Tibial artery (tissue), 4 donors: ENCODE measurements around the gene SH3RF3.

ENCODE experiments used
- DNase-seq, 2 donors: peaks; one replicate each; pipeline ENCODE4 v3.0.0-alpha.2; 2019
- H3K27ac ChIP-seq, 2 donors: fragments of 200-600 bp; sonication (generic) in 1 of 2; 1 replicate in 1 of 2; 2 replicates in 1 of 2; pipeline ENCODE4 v1.5.1; 2018 to 2019; ENCODE audit warnings: mild to moderate bottlenecking in 1 of 2
- H3K27me3 ChIP-seq, 2 donors: fragments of 200-600 bp; sonication (generic) in 1 of 2; one replicate each; pipeline versions ENCODE4 v1.5.1 to v1.6.0; 2016 to 2019
- H3K36me3 ChIP-seq, 3 donors: fragments of 200-600 bp; sonication (generic) in 2 of 3; one replicate each; pipeline ENCODE4 v1.5.1; 2016 to 2019; ENCODE audit warnings: mild to moderate bottlenecking in 2 of 3
- H3K4me1 ChIP-seq, 4 donors: fragments of 200-600 bp; sonication (generic) in 2 of 4; 1 replicate in 3 of 4; 2 replicates in 1 of 4; pipeline ENCODE4 v1.5.1; 2016 to 2019
- H3K4me3 ChIP-seq, 2 donors: fragments of 200-600 bp; sonication (generic) in 1 of 2; 1 replicate in 1 of 2; 2 replicates in 1 of 2; pipeline ENCODE4 v1.5.1; 2018 to 2019; ENCODE audit warnings: mild to moderate bottlenecking in 2 of 2
- H3K9me3 ChIP-seq, 3 donors: fragments of 200-600 bp; sonication (generic) in 1 of 3; one replicate each; pipeline ENCODE4 v1.5.1; 2016 to 2019
- CTCF ChIP-seq, 2 experiments: fragments of 200-600 bp in 1 of 2; fragments of 450-650 bp in 1 of 2; IDR thresholded peaks; one replicate each; pipeline ENCODE4 v1.5.1; 2017 to 2019; ENCODE audit warnings: antibody characterized with exemption in 2 of 2, mild to moderate bottlenecking in 1 of 2, moderate library complexity in 1 of 2
- intact Hi-C: fragments of 100-400 bp; cut with DNase I; formaldehyde crosslinking; loops from one replicate; pipeline ENCODE4 v1.15.0; 2023; ENCODE audit warnings: low total_unique reads

Gene SH3RF3

GRCh38 chr2:109455731-109456691, 327.0 kb downstream of the SH3RF3 start:
- H3K27me3 ChIP-seq: no peaks in the 10 kb centered on the region
- peak overlapping the region; percentile 63 to 74 for H3K27ac ChIP-seq
- H3K9me3 ChIP-seq: no peaks in the 10 kb centered on the region
- no peaks in the 10 kb centered on the region for H3K36me3 ChIP-seq
- H3K4me1 ChIP-seq: peaks cover 0 to 96% (median 58%) of the 10 kb centered on the region in 4 donors
- H3K4me3 ChIP-seq: no peak overlapping the region
- TF ChIP-seq CTCF (IDR thresholded peaks at IDR 0.05): no peak
- peak; percentile 7 to 58 for DNase-seq
- intact Hi-C loops: no loop called here

DNA sequence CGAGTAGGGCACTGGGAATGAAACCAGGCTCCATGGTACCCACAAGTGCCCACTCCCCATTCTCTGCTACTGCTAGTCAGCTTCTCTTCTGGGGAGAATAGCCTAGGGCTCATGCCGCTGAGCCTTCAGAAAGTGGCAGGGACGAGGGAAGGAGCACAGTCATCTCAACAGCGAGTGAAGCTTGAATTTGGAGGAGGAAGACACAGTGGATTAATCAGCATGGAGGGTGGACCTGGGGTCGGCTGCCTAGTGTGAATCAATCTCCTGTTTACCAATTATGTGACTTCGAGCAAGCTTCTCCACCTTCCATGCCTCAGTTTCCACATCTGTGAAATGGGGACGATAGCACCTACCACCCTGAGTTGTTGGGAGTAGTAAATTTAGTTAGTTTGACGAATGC, 327.8 kb downstream of the SH3RF3 start:
- TF ChIP-seq CTCF (IDR thresholded peaks at IDR 0.05): no peak

GRCh38 chr2:109457366-109457765, 328.4 kb downstream of the SH3RF3 start:
- peak in 1 of 2 donors; percentile 62 for DNase-seq
- Histone ChIP-seq H3K27me3 (no peaks in the 10 kb centered on the region), H3K27ac (peak overlapping the region; percentile 63 to 74), H3K36me3 (no peaks in the 10 kb centered on the region), H3K9me3 (no peaks in the 10 kb centered on the region), H3K4me3 (no peak overlapping the region), H3K4me1 (peaks cover 0 to 83% (median 45%) of the 10 kb centered on the region in 4 donors)
- intact Hi-C loops: no loop called here
- TF ChIP-seq CTCF (IDR thresholded peaks at IDR 0.05): no peak

More for the DNA sequence above, 327.8 kb downstream of the SH3RF3 start:
- intact Hi-C loops: no loop called here
- H3K27me3 ChIP-seq: no peaks in the 10 kb centered on the region
- H3K27ac ChIP-seq: peak overlapping the region; percentile 63 to 74
- H3K9me3 ChIP-seq: no peaks in the 10 kb centered on the region
- peaks cover 0 to 89% (median 51%) of the 10 kb centered on the region in 4 donors for H3K4me1 ChIP-seq
- DNase-seq: peak in 1 of 2 donors; percentile 58
- H3K36me3 ChIP-seq: no peaks in the 10 kb centered on the region
- H3K4me3 ChIP-seq: no peak overlapping the region

DNA sequence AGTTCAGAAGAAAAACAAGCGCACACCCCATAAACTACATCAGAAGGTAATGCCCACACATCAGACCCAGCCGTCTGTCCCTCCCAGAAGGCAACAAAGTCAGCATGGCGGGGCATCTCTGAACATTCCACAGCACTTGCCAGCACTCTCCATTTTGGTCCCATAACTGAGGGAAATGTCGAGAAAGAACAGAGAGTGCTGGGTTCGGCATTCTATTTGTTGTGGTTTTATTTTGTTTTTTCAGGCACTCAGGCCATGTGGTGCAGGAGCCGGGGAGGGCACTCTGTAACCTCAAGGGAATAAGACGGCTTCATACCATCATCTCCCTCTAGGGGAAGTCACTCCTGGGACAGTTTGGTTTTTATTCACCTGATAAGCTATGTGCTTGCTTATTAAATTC, 328.8 kb downstream of the SH3RF3 start:
- TF ChIP-seq CTCF (IDR thresholded peaks at IDR 0.05): peak; percentile 26 to 37
- H3K36me3 ChIP-seq: no peaks in the 10 kb centered on the region
- H3K27me3 ChIP-seq: no peaks in the 10 kb centered on the region
- intact Hi-C loops: no loop called here
- no peak overlapping the region for H3K4me3 ChIP-seq
- peak overlapping the region; percentile 63 to 74 for H3K27ac ChIP-seq
- H3K9me3 ChIP-seq: no peaks in the 10 kb centered on the region
- peak in 1 of 2 donors; percentile 75 for DNase-seq
- H3K4me1 ChIP-seq: peaks cover 0 to 78% (median 42%) of the 10 kb centered on the region in 4 donors

DNA sequence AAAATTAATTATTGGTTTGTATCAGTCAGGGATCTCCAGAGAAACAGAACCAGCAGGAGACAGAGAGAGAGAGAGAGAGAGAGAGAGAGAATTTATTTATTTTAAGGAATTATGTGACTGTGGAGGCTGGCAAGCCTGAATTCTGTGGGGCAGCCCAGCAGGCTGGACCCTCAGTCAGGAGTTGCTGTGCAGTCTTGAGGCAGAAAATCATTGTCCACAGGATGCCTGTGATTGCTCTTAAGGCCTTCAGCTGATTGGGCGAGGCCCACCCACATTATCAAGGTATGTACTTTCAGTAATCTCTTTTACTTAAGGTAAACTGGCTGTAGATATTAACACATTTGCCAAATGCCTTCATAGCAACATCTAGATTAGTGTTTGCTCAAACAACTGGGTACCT, 329.5 kb downstream of the SH3RF3 start:
- intact Hi-C loops: no loop called here
- Histone ChIP-seq H3K27me3 (no peaks in the 10 kb centered on the region), H3K9me3 (no peaks in the 10 kb centered on the region), H3K4me1 (peaks cover 0 to 71% (median 39%) of the 10 kb centered on the region in 4 donors), H3K4me3 (no peak overlapping the region), H3K36me3 (no peaks in the 10 kb centered on the region), H3K27ac (peak overlapping the region; percentile 63 to 74)
- TF ChIP-seq CTCF (IDR thresholded peaks at IDR 0.05): no peak
- peak in 1 of 2 donors; percentile 59 for DNase-seq
